Measurements from ENCODE around the gene CFAP73. TPM values are rescaled to one million over a fixed set of nuclear protein-coding genes. Genes with fewer than 3 reads are reported as not detected.

The CFAP73 gene
- total RNA-seq, 2 experiments from 2014 or later = 1.7 to 1.9 TPM

GRCh38 chr12:113170457-113170856 lies 20.9 kb downstream of the CFAP73 start:
- ChIA-PET POLR2A (interaction anchor here (0.8 to 3.6 kb wide), 5 partner anchors 9 to 64 kb away, joined by 3 to 18 read pairs (median 3); no protein-coding TSS in a partner anchor), CTCF (interaction anchor here (1.8 to 10.2 kb wide), 2 partner anchors 35 to 120 kb away, joined by 4 to 77 read pairs; partner anchors contain the start of gene RASAL1)
- no peaks in the 10 kb centered on the region for H3K9me3 Mint-ChIP-seq
- peaks cover 2% of the 10 kb centered on the region for H3K4me1 Mint-ChIP-seq (ENCODE audit: low read depth)
- intact Hi-C loops (cut with micrococcal nuclease) = no loop called here
- peaks cover 63% of the 10 kb centered on the region for H3K36me3 Mint-ChIP-seq (ENCODE audit: low read depth)
- no peaks in the 10 kb centered on the region for H3K27me3 Mint-ChIP-seq
- no peak for ATAC-seq
- no peak overlapping the region for H3K4me3 Mint-ChIP-seq
- no peak for DNase-seq
- no peak overlapping the region for H3K27ac Mint-ChIP-seq
- TF ChIP-seq CTCF (IDR thresholded peaks at IDR 0.05) = no peak

- H3K27ac Mint-ChIP-seq = no peak overlapping the region
- POLR2A ChIA-PET = interaction anchor here (0.8 to 3.6 kb wide), 6 partner anchors 9 to 65 kb away, joined by 3 to 18 read pairs (median 4); no protein-coding TSS in a partner anchor
- H3K36me3 Mint-ChIP-seq (ENCODE audit: low read depth) = peaks cover 60% of the 10 kb centered on the region
- no peaks in the 10 kb centered on the region for H3K9me3 Mint-ChIP-seq
- H3K27me3 Mint-ChIP-seq = no peaks in the 10 kb centered on the region
- DNase-seq = no peak
- no peak for ATAC-seq
- intact Hi-C loops (cut with micrococcal nuclease) = no loop called here
- no peak for TF ChIP-seq CTCF (IDR thresholded peaks at IDR 0.05)
- no peak overlapping the region for H3K4me3 Mint-ChIP-seq
- H3K4me1 Mint-ChIP-seq (ENCODE audit: low read depth) = peaks cover 2% of the 10 kb centered on the region
- CTCF ChIA-PET = interaction anchor here (1.8 to 10.2 kb wide), 4 partner anchors 15 to 120 kb away, joined by 4 to 77 read pairs (median 50); partner anchors contain the start of genes DDX54, RASAL1 and RITA1
Measured at GRCh38 chr12:113170926-113171325, 21.4 kb downstream of the CFAP73 start.

GRCh38 chr12:113171543-113171942 lies 22.0 kb downstream of the CFAP73 start:
- TF ChIP-seq CTCF (IDR thresholded peaks at IDR 0.05) = no peak
- Mint-ChIP-seq H3K36me3 (ENCODE audit: low read depth) (peaks cover 57% of the 10 kb centered on the region), H3K4me3 (no peak overlapping the region), H3K27ac (no peak overlapping the region), H3K4me1 (ENCODE audit: low read depth) (peaks cover 2% of the 10 kb centered on the region), H3K9me3 (no peaks in the 10 kb centered on the region), H3K27me3 (no peaks in the 10 kb centered on the region)
- ATAC-seq (no peak), DNase-seq (no peak)
- ChIA-PET POLR2A (interaction anchor here (0.6 to 3.6 kb wide), 8 partner anchors 9 to 1205 kb away, joined by 3 to 18 read pairs (median 4); no protein-coding TSS in a partner anchor), CTCF (interaction anchor here (4.2 to 10.2 kb wide), 3 partner anchors 14 to 121 kb away, joined by 36 to 77 read pairs (median 65); partner anchors contain the start of genes DDX54 and RITA1)
- intact Hi-C loops (cut with micrococcal nuclease) = no loop called here

GRCh38 chr12:113172185-113172584 lies 22.7 kb downstream of the CFAP73 start:
- no peak for TF ChIP-seq CTCF (IDR thresholded peaks at IDR 0.05)
- H3K27ac Mint-ChIP-seq = no peak overlapping the region
- ChIA-PET CTCF (interaction anchor here (0.8 to 10.2 kb wide), 6 partner anchors 14 to 180 kb away, joined by 3 to 77 read pairs (median 24); partner anchors contain the start of genes DDX54 and RITA1), POLR2A (interaction anchor here (0.6 to 3.6 kb wide), 7 partner anchors 10 to 1206 kb away, joined by 3 to 18 read pairs (median 4); no protein-coding TSS in a partner anchor)
- intact Hi-C loops (cut with micrococcal nuclease) = no loop called here
- ATAC-seq (no peak), DNase-seq (no peak)
- H3K9me3 Mint-ChIP-seq = no peaks in the 10 kb centered on the region
- no peaks in the 10 kb centered on the region for H3K27me3 Mint-ChIP-seq
- no peak overlapping the region for H3K4me3 Mint-ChIP-seq
- peaks cover 60% of the 10 kb centered on the region for H3K36me3 Mint-ChIP-seq (ENCODE audit: low read depth)
- peaks cover 2% of the 10 kb centered on the region for H3K4me1 Mint-ChIP-seq (ENCODE audit: low read depth)

- peaks cover 2% of the 10 kb centered on the region for H3K4me1 Mint-ChIP-seq (ENCODE audit: low read depth)
- H3K9me3 Mint-ChIP-seq = no peaks in the 10 kb centered on the region
- ChIA-PET POLR2A (interaction anchor here (1.0 to 3.6 kb wide), 6 partner anchors 8 to 84 kb away, joined by 3 to 18 read pairs (median 6); partner anchors contain the start of genes DDX54 and RITA1), CTCF (interaction anchor here (0.8 to 10.2 kb wide), 15 partner anchors 10 to 184 kb away, joined by 3 to 77 read pairs (median 5); partner anchors contain the start of genes CFAP73, DDX54, RASAL1 and RITA1)
- H3K36me3 Mint-ChIP-seq (ENCODE audit: low read depth) = peaks cover 70% of the 10 kb centered on the region
- TF ChIP-seq CTCF (IDR thresholded peaks at IDR 0.05) = no peak
- H3K4me3 Mint-ChIP-seq = no peak overlapping the region
- H3K27ac Mint-ChIP-seq = no peak overlapping the region
- H3K27me3 Mint-ChIP-seq = no peaks in the 10 kb centered on the region
- intact Hi-C loops (cut with micrococcal nuclease) = no loop called here
- no peak for DNase-seq
- ATAC-seq = no peak
Measured at GRCh38 chr12:113173081-113173698, 23.7 kb downstream of the CFAP73 start.
